Heart left ventricle (tissue), 13 donors: ENCODE data around the gene CLSTN3.

Experiments
- CTCF ChIP-seq, 12 donors: fragments of 200-600 bp; sonication (generic) in 4 of 12; IDR thresholded peaks; one replicate each; pipeline versions ENCODE4 v1.5.0 to v1.8.0; 2018 to 2022; ENCODE audit warnings: antibody characterized with exemption in 12 of 12, mild to moderate bottlenecking in 5 of 12
- POLR2A ChIP-seq, 2 donors: fragments of 450-650 bp; IDR thresholded peaks; one replicate each; pipeline ENCODE4 v1.6.1; 2017; ENCODE audit warnings: antibody characterized with exemption in 2 of 2, mild to moderate bottlenecking in 2 of 2, moderate library complexity in 2 of 2
- donor health status: ischemic (EF 13 %, LVEDD 7.1; RV severe dilation, severe dysfunction).
- donor health status: DM: no; HTN: yes; CAD: no.
- donor health status: DM: no; HTN: no; CAD: no.
- donor health status: ischemic (EF 25% LVEDD 6.9; RV normal size, moderate dysfunction).
- donor health status: ischemic (EF 25% LVEDD 5.7; RV mildly dilated, moderate dysfunction).
- donor health status: ischemic (EF 35%, LVEDD 5.7; RV mildly dilated, moderate dysfunction).
- donor health status: nonischemic (EF 11% LVEDD 7.7; RV severe dilation, severe dysfunction).
- donor health status: DM: yes; HTN: yes; CAD: no.
- donor health status: PGD.
- donor health status: ischemic (EF 29% LVEDD 5.4; RV normal size, mild dysfunction).
- donor health status: nonischemic (EF 23%, LVEDD 6.1; RV moderate dilation, normal function).

- TF ChIP-seq CTCF (IDR thresholded peaks at IDR 0.05) (no peak), POLR2A (IDR thresholded peaks at IDR 0.05) (no peak)
Observed at GRCh38 chr12:7152818-7153217, 22.6 kb downstream of the CLSTN3 start.
